GM10248 (cell line): Measurements from ENCODE around the gene ZNF80.

Experiments
- CTCF ChIA-PET: fragments of 300-600 bp; sonication (Branson Sonifier 250); formaldehyde crosslinking; extraction: SDS; loops from one replicate; lab custom pipeline; 2021; ENCODE audit warnings: antibody characterized with exemption; lab: Yijun Ruan, JAX
- POLR2A ChIA-PET: fragments of 350-650 bp; sonication (Branson Sonifier 250); formaldehyde crosslinking; extraction: SDS; loops from one replicate; lab custom pipeline; 2020; ENCODE audit warnings: antibody characterized with exemption; lab: Yijun Ruan, JAX
- DNase-seq: peaks from one replicate; pipeline ENCODE4 v3.0.0; 2012; ENCODE audit errors: extremely low spot score
- TF ChIP-seq, protein P1 (sequence below): IDR thresholded peaks from 2 replicates; pipeline ENCODE4 v1.5.1; 2012; ENCODE audit warnings: mild to moderate bottlenecking, low read depth; ENCODE audit errors: extremely low read depth, missing control alignments, control extremely low read depth

ZNF80 gene

DNA sequence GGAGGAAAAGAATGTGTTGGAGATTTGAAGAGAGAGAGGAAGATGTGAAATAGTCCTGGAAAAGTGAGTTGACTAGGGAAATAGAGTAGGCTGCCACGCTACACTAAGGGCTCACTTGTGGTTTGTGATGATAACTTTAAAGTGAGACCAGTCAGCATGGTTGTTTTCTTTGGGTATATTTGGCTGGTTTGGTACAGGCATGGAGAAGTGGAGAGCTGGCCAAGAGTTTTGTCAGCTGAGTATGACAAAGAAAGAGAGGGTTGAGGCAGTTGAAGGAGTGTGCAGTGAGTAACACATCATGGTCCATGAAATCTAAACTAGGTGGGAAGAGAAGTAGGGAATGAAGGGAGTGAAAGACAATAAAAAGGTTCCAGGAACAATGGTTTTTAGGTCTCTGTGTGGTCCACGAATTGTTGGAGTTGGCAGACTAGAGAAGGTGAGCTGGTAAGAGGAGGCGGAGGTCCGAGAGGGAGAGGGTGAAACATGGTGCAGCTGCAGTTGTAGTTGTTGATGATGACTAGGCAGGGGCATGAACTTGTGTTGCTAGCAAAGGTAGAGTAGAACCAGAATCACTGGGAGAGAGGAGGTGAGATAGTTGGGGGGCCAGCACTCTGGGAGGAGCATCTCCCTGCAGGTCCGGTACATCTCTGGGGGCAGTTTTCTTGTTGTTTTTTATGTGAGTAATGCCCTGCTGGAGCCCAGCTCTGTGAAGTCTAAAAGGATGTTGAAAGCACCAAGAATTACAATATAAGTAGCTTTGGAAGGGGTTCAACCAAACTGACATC is 21.0 kb downstream of the ZNF80 start:
- no peak for DNase-seq
- POLR2A ChIA-PET: no interaction called here
- TF ChIP-seq, protein P1, sequence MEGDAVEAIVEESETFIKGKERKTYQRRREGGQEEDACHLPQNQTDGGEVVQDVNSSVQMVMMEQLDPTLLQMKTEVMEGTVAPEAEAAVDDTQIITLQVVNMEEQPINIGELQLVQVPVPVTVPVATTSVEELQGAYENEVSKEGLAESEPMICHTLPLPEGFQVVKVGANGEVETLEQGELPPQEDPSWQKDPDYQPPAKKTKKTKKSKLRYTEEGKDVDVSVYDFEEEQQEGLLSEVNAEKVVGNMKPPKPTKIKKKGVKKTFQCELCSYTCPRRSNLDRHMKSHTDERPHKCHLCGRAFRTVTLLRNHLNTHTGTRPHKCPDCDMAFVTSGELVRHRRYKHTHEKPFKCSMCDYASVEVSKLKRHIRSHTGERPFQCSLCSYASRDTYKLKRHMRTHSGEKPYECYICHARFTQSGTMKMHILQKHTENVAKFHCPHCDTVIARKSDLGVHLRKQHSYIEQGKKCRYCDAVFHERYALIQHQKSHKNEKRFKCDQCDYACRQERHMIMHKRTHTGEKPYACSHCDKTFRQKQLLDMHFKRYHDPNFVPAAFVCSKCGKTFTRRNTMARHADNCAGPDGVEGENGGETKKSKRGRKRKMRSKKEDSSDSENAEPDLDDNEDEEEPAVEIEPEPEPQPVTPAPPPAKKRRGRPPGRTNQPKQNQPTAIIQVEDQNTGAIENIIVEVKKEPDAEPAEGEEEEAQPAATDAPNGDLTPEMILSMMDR: no peak
- CTCF ChIA-PET: interaction anchor here (0.8 to 1.5 kb wide), 2 partner anchors 11 to 75 kb away, joined by 3 to 4 read pairs; no protein-coding TSS in a partner anchor

DNA sequence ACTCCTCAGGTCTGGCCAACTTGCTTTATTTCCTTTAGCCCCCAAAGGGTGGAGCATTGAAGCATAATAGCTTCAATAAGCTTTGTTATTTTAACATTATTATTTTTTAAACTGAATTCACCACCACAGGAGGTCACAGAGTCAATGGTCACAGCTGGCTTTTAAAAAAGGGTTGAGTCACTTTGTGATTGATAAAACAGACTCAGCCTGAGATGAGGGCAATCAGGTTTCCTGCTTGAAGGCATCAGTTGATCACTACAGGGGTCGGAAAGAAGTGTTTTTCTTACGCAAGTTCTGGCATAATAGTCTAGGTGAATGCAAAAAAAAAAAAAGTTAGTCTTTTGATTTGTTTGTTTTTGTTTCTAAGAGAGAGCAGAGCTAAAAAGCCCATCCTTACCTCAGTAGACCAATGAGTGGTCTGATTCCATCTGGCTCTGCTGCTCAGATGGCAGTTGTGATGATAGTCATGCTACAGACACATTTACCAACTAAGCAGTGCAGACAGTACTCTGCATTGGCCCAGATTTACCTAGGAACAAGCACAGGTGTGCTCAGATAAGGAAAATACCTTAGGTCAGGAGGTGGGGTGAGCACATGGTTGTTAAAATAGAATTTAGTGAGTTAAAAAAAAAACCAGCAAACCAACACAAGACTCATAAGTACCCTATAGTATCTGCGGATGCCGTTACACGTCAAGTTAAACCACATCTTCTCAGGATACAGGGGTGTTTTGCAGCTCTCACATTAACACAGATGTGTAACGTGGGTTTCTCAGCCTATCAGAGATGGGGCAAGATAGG is 22.6 kb downstream of the ZNF80 start:
- CTCF ChIA-PET: interaction anchor here (1.0 to 1.5 kb wide), 5 partner anchors 10 to 206 kb away, joined by 3 to 9 read pairs (median 5); no protein-coding TSS in a partner anchor
- DNase-seq: no peak
- POLR2A ChIA-PET: no interaction called here
- TF ChIP-seq, protein P1: no peak

DNA sequence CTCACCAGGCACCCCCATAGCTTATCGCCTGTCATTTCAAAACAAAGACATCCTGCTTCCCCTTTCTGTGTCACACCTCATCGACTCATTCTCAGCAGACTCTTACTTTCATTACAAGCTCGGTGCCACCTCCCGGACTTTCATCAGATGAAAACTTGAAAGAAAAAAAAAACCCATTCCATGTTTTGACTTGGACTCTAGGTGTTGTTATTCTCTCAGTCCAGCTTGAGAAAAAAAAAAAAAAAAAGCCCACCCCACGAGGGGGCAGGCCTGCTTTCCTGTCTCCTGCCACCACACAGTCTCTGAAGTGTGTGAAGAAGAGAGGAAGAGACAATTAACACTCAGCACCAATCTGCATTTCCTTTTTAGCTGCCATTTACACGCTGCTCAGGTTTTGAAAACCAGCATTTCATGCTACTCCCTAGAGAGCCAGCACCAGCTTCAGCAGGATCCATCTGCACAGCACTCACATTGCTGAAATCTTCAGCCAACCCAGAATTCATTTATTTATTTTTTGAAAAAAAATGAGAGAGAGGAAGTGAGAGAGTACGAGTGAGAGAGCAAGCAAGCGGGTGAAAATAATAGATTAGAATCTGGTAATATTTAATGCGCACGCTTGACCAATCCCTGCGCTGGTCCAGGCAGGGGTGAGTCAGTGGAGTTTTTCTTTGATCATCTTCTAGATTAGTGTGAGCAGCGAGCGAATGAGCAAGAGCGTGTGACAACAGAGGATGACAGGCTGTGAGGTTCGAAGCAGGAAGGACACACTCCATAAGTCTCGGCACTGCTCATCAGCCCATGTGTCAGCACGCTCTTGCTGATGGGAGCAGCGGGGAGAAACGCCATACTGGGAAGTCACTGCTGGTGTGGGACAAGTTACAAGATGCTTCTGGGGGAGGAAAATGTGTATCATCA is 23.5 kb downstream of the ZNF80 start:
- DNase-seq: peak; percentile 73
- TF ChIP-seq, protein P1: no peak
- ChIA-PET POLR2A (interaction anchor here (0.6 to 0.7 kb wide), 4 partner anchors 10 to 199 kb away, joined by 4 to 11 read pairs (median 6); no protein-coding TSS in a partner anchor), CTCF (interaction anchor here (0.8 to 1.6 kb wide), 10 partner anchors 8 to 207 kb away, joined by 3 to 9 read pairs (median 4); no protein-coding TSS in a partner anchor)

DNA sequence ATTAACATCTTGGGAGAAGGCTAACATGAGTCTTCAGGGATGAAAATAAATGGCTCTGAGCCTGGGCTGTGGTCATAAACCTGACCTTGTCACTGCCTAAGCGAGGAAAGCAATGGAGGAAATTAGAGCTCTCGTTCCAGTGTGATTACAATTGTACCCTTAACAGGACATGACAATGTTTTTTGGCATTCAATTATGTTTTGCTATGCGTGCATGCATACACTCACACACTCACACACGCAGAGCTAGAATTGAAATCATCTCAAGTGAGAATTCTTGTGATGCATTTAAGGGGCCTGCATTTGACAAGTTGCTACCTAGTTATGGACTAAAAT is 24.1 kb downstream of the ZNF80 start:
- CTCF ChIA-PET: interaction anchor here (0.8 to 1.6 kb wide), 8 partner anchors 9 to 208 kb away, joined by 3 to 9 read pairs (median 3); no protein-coding TSS in a partner anchor
- TF ChIP-seq, protein P1: no peak
- no peak for DNase-seq
- POLR2A ChIA-PET: interaction anchor here (0.6 to 0.7 kb wide), 4 partner anchors 9 to 200 kb away, joined by 4 to 11 read pairs (median 6); no protein-coding TSS in a partner anchor

DNA sequence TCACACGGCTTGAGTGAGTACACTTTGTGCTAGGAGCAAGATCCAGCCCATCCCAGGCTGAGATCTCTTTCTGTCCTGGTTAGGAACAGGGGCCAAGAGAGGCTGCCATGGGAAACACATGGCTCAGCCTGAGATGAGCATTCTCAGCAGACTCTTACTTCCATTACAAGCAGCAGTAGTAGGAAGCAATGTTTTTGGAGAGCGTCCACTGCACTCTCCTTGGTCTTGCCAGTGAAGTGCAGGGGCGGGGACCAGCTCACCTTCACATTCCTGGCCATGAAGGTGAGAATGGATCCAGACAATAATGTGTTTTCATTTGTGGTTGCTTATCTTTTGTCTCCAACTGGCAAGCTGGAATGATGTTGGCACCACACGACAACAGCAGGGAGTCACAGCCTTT is 24.7 kb downstream of the ZNF80 start:
- DNase-seq: no peak
- ChIA-PET CTCF (interaction anchor here (1.2 to 1.6 kb wide), 4 partner anchors 9 to 27 kb away, joined by 3 to 7 read pairs (median 3); no protein-coding TSS in a partner anchor), POLR2A (no interaction called here)
- TF ChIP-seq, protein P1: no peak
